ENCODE results near the gene HNRNPLL.
A peak's percentile ranks its signal among the peaks of the same experiment; 100 is the strongest.
"Not testable (repeated sequence)": the region's sequence is repeated elsewhere in the genome, so short reads cannot be mapped to it uniquely, and the experiment has no call there.

The HNRNPLL gene

GRCh38 chr2:38619458-38620164, 16.9 kb upstream of the HNRNPLL start:
- no peak for DNase-seq

DNA sequence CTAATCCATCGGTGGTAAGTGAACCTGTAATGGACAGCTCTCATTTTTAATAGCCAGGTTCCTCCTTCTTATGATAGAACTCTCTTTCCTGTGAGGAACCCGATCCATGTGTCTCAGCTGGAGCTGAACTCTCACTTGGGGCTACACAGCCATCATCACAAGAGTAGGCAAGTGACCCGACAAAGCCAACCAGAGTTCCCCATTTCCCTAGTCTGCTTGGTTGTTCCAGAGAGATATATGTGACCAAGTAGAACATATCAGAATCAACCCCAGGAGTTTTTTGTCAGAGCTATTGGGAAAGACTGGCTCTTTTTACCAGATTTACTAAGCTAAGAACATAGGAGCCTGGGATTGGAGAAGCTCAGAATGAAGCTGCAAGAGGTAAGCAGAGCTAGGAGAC, 14.6 kb upstream of the HNRNPLL start:
- no peak for DNase-seq

DNA sequence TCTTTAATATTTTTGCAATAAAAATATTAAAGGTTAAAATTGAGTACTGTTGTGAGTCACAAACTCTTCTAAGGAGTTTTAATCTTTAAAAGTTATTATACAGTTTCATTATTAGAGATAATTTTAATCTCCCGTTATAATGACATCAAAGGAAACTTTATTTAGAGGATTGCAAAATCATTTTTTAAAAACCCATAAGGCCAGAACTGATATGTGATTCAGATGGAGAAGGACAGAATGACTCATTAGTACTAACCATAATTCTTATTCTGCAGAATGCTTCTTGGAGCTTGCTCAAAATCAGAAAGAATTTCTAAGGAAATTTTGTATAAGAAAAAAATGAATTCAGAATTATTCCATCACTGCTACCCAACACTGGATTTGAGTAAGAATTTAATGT, 12.5 kb upstream of the HNRNPLL start:
- DNase-seq: no peak

GRCh38 chr2:38613849-38614213, 11.1 kb upstream of the HNRNPLL start:
- no peak for DNase-seq

DNA sequence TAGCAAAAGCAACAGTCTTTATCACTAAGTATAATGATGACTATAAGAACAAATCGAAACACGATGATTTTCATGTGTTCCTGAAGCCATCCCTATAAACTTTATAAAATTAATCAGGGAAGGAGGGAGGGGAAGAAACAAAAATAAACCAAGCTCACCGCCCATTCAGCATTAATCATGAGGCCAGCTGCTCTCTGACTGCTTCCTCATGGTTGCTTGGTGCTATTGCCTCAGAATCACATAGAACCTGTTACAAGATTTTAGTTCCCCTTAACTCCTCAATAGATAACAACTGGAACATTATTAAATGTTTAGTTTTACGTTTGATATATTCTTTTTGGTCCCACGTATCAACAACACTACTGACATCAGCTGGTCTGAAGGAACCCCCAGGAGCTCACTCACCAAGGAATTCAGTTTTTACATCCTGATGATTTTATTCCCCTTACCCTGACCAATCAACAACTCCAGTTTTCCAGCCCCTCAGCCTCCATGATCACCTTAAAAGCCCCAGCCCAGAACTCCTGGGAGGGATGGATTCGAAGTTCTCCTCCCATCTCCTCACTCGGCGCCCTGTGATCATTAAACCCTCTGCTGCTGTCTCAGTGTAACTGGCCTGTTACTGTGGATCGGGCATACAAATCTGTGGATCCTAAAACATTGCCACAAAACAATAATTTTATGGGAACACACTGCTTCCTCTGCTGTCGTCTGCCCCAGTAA, 10.6 kb upstream of the HNRNPLL start:
- DNase-seq: no peak

DNA sequence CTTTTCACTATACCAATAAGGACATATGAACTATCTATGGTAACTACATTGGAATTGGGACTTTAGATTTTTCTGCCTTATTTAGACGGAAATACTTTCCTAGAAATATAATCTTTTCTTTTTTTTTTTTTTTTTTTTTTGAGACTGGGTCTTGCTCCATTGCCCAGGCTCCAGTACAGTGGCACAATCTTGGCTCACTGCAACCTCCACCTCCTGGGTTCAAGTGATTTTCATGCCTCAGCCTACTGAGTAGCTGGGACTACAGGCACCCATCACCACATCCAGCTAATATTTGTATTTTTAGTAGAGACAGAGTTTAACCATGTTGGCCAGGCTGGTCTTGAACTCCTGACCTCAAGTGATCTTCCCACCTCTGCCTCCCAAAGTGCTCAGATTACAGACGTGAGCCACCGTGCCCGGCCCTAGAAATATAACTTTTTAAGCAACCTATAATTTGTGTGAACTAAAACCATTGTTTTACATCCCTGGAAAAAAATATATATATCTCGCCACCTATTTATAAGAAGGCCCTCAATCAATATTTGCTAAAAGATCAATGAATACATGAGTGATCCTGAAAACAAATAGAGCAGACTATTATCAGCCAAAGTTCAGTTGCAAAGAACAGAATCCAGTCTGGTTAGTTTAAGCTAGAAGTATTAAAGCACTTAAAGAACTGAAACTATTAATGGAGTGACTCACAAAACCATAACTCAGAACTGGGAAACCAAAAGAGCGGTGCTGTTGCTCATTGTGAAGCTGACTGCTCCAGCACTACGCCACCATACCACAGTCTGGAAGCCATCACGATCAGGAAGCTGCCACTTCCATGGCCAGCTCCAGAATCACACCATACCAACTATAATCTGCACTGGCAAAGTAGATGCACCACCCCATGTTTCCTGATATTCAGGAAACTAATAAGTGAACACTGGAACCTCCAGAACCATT, 8.4 kb upstream of the HNRNPLL start:
- DNase-seq: no peak

DNA sequence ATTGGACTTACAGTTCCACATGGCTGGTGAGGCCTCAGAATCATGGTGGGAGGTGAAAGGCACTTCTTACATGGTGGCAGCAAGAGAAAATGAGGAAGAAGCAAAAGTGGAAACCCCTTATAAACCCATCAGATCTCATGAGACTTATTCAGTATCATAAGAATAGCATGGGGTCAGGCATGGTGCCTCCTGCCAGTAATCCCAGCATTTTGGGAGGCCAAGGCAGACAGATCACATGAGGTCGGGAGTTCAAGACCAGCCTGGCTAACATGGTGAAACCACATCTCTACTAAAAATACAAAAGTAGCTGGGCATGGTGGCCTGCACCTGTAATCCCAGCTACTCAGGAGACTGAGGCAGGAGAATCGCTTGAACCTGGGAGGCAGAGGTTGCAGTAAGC, 6.5 kb upstream of the HNRNPLL start:
- not testable (repeated sequence) for DNase-seq

DNA sequence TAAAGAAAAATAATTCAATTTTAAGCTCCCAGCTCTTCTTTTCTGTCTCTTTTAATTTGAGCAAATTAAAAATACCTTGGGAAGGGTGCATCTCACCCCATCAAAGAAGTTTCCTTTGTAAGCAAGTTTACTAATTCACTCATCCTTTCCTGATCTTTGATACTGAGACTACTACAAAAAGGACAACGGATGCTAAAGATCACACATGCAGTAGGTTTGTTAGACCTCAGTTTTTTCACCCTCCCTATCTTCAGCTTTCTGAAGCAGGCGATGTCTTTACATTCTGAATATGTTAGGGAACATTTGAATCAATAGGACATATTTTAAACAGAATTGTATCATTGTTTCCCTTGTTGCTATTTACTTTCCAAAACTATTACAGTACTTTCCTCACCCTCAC, 6.0 kb upstream of the HNRNPLL start:
- DNase-seq: no peak

DNA sequence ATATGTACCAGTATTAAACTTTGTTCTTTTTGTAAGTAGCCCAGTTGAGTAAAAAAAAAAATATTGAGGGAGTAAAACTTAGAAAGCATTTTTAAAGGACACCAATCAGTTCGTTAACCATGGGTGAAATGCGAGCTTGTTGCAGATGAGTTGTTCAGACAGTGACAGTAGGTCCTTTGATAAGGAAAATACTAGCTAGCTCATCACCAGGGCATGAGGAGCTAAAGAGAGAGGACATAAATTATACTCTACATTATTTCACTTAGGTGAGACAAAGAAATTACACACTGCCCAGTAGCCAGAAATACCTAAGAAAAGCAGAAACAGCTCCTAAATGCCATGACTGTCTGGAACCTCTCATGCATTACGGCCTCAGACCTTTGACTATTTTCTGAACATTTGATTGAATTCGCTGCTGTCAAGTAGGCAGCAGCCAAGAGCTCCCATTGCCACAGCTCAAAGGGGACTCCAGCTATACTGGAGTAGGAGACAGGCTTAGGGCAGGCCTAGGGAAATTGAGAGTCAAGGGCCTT, 2.6 kb upstream of the HNRNPLL start:
- DNase-seq: no peak

- peak; percentile 75 to 80 for DNase-seq
Measured at GRCh38 chr2:38603402-38604290, 918 bp upstream of the HNRNPLL start.

DNA sequence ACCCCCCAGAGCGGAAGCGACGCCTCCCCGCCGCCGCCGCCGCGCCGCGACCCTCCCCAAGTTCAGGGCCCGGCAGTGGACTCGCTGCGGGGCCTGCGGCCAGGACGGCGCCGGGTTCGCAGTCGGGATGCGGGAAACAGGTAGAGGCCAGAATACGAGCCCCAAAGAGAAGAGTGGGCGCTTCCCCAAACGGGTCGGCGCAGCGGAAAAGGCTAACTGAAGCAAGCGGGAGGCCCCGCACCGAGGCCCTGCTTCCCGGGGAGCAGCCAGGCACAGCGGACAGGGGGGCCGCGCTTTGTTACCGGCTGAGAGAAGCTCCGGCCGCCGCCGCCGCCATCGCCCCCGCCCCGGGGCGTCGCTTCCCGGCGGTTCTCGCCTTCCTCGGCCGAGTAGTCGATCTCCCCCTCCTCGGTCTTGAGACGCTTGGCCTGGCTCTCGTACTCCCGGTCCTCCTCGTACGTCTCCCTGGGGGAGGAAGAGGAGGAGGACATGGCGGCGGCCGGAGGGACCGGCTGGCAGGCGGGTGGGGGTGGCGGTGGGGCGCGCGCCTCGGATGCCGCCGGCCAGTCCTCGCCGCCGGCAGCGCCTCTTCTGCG, 494 bp downstream of the HNRNPLL start:
- DNase-seq: no peak

- peak in 1 of 2 experiments; percentile 14 for DNase-seq
Measured at GRCh38 chr2:38601463-38602135, 1.1 kb downstream of the HNRNPLL start.

- DNase-seq: no peak
Measured at GRCh38 chr2:38600921-38601455, 1.7 kb downstream of the HNRNPLL start.

DNA sequence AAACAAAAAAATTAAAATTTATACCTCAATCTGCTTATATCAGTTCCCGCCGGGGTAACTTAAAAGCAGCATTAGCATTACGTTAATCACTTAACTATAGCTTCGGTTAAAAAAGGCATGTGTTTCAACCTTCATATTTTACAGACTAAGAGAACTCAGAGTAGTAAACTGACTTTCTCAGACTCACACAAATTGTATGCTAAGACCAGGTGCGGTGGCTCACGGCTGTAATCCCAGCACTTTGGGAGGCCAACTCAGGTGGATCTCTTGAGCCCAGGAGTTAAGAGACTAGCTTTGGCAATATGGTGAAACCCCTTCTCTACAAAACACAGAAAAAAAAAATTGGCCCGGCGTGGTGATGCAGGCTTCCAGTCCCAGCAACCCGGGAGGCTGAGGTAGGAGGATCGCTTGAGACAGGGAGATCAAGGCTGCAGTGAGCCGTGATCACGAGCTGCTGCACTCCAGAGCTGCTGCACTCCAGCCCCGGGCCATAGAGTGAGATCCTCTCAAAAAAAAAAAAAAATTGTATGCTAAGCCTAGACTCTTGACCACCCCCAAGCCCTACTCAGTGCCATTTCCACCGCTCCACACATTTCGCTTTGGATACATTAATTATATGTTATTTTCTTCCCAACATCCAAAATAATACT, 2.4 kb downstream of the HNRNPLL start:
- DNase-seq: no peak

GRCh38 chr2:38599706-38600105, 3.0 kb downstream of the HNRNPLL start:
- no peak for DNase-seq

- no peak for DNase-seq
Measured at GRCh38 chr2:38598991-38599295, 3.8 kb downstream of the HNRNPLL start.

DNA sequence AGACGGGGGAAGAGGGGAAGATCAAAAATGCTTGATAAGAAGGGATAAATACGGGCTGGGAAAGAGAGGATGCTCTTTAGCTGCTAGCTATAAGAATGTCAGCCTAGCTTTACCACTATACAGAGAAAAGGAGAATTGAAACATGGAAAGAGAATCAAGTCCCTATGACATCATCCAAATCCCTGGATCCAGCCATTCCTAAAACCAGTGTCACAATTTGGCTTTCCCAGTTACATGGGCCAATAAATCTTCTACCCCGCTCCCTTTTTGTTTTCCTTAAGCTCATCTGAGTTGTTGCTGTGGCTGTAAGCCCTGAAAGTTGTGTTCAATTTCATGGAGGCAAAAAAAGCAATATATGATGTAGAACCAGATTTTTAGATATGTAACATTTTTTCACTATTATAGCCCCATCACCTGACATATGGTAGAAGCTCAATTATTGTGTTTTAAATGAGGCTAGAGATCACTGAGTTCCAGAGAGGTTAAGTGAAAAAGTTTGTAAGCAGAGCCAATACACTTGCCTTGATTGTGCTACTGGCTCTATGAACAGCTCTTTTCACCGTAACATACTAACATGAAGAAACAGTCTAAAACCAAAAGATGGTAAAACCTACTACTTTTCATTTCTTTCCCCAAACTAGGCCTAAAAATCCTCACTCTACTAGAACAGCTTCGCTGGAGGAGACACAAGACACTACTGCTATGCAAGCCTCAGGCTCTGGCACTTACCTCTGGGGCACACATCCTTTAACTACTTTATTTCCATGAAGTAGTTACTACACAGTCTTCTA, 4.3 kb downstream of the HNRNPLL start:
- DNase-seq: no peak

GRCh38 chr2:38597115-38597514, 5.6 kb downstream of the HNRNPLL start:
- no peak for DNase-seq

GRCh38 chr2:38596229-38596628, 6.5 kb downstream of the HNRNPLL start:
- DNase-seq: no peak

GRCh38 chr2:38592951-38593350, 9.8 kb downstream of the HNRNPLL start:
- DNase-seq: no peak
